ENCODE data around the gene IZUMO4.

The IZUMO4 gene

DNA sequence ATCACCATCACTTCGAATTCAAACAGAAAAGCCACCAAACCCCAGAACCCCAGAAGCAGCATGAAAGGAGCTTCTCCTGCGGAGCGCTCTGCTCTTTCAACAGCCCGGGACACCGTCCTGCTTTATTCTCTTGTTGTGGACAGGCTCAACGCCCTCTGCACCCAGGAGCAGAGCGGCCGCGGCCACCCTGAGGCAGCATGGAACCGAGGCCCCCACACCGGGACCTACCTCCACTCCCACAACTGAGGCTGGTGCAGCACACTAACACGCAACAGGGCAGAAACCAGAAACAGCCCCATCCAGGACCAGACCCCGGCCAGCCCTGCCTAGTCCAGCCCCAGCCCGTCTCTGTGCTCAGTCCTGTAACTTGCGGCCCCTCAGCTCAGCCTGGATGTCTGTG is 47.5 kb downstream of the IZUMO4 start:
- Mint-ChIP-seq H3K27me3 (ENCODE audit: low read depth) (peaks cover 3% of the 10 kb centered on the region), H3K4me1 (peaks cover 30% of the 10 kb centered on the region), H3K36me3 (ENCODE audit: low read depth) (peaks cover 8% of the 10 kb centered on the region), H3K4me3 (no peak overlapping the region), H3K9me3 (no peaks in the 10 kb centered on the region), H3K27ac (no peak overlapping the region)
- TF ChIP-seq CTCF (IDR thresholded peaks at IDR 0.05; ENCODE audit: unreplicated experiment in 3 of 3): no peak

GRCh38 chr19:2145831-2146241 is 49.1 kb downstream of the IZUMO4 start:
- Mint-ChIP-seq H3K4me1 (peaks cover 28% of the 10 kb centered on the region), H3K27ac (peak overlapping the region; percentile 16 to 42 (median 36)), H3K4me3 (peak overlapping the region; percentile 78 to 86 (median 83)), H3K36me3 (ENCODE audit: low read depth) (peaks cover 7% of the 10 kb centered on the region), H3K27me3 (ENCODE audit: low read depth) (peaks cover 3% of the 10 kb centered on the region), H3K9me3 (no peaks in the 10 kb centered on the region)
- no peak for TF ChIP-seq CTCF (IDR thresholded peaks at IDR 0.05; ENCODE audit: unreplicated experiment in 3 of 3)

DNA sequence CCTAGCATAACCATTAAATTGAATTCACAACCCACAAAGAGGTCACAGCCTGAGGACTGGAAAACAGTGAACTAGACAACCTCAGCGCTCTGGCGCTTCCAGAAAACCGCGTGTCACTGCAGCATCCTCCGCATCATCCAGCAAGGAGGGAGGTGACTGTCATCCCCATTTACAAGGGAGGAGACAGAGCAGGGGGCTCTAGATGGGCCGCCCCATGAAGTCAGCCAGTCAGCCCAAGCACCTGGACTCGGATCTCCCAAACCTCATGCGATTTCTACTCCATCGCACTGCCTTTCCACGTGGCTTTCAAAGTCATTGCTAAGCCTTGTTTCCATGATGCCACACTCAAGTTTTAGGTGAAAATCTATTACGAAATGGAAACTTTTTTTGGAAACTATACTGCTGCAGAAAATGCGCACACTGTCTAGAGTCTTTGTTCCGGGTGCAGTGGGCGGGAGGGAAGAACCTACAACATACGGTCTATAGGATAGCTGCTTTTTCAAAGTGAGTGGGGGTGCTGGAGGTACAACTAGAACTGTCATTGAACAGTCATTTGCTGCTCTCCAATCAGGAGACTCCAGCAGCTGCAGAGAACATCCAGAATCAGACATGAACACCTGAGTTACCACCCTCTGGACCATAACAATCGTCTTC is 51.9 kb downstream of the IZUMO4 start:
- Mint-ChIP-seq H3K9me3 (no peaks in the 10 kb centered on the region), H3K27me3 (ENCODE audit: low read depth) (peaks cover 2% of the 10 kb centered on the region), H3K27ac (no peak overlapping the region), H3K36me3 (ENCODE audit: low read depth) (peaks cover 7% of the 10 kb centered on the region), H3K4me1 (peaks cover 34% of the 10 kb centered on the region), H3K4me3 (peak overlapping the region; percentile 85 to 93 (median 93))
- TF ChIP-seq CTCF (IDR thresholded peaks at IDR 0.05; ENCODE audit: unreplicated experiment in 3 of 3): no peak
